ENCODE data around the gene DPP4. TPM values are rescaled to one million over a fixed set of nuclear protein-coding genes. Genes with fewer than 3 reads are reported as not detected.

Gene DPP4
- total RNA-seq, 1 experiment from 2014 or later, result 0.53 TPM

Other genes with a start within 250 kb of the DPP4 start
- not detected in 2 replicates for gene GCG, start 78.0 kb upstream of the DPP4 start, total RNA-seq (2014; rRNA removed; shearing (Covaris generic); ENCODE audit: low replicate concordance)
- 0.52 and 1.2 TPM in 2 replicates for gene FAP, start 169.2 kb upstream of the DPP4 start, total RNA-seq (2014; rRNA removed; shearing (Covaris generic); ENCODE audit: low replicate concordance)
- gene IFIH1, start 244.5 kb upstream of the DPP4 start, total RNA-seq (2014; rRNA removed; shearing (Covaris generic); ENCODE audit: low replicate concordance), result 3.0 and 3.5 TPM in 2 replicates